DND-41 (cell line): Measurements from ENCODE around the gene FAM3D.

ENCODE experiments used
- CTCF ChIP-seq: IDR thresholded peaks from 2 replicates; pipeline ENCODE4 v1.5.1; 2012; ENCODE audit warnings: borderline replicate concordance, low read length, moderate library complexity, mild to moderate bottlenecking; ENCODE audit not compliant: poor library complexity, severe bottlenecking; ENCODE audit errors: extremely low read depth
- EZH2 ChIP-seq: IDR thresholded peaks from 3 replicates; pipeline ENCODE4 v1.6.1; 2012; ENCODE audit warnings: borderline replicate concordance, low read depth, mild to moderate bottlenecking, moderate library complexity, low read length, inconsistent platforms; ENCODE audit not compliant: severe bottlenecking

- TF ChIP-seq CTCF, result no peak
- TF ChIP-seq EZH2, result no peak
Observed at GRCh38 chr3:58645726-58646125, 20.8 kb downstream of the FAM3D start.
